Kidney (tissue), 14 donors: ENCODE data around the gene CD33. TPM values are rescaled to one million over a fixed set of nuclear protein-coding genes. Genes with fewer than 3 reads are reported as not detected.

Source experiments
- DNase-seq, 5 donors: peaks; one replicate each; pipeline ENCODE4 v3.0.0-alpha.2; 2013 to 2020
- FAIRE-seq: peaks from 2 replicates; lab custom pipeline; 2012; peaks lifted over from hg19 to GRCh38; lab: Jason Lieb, UNC
- H3K27ac ChIP-seq, 2 donors: one replicate each; pipeline ENCODE4 v1.7.0; 2013; ENCODE audit warnings: low read depth in 2 of 2, low read length in 2 of 2, inconsistent platforms in 1 of 2
- H3K27me3 ChIP-seq: one replicate; pipeline ENCODE4 v1.7.1; 2013; ENCODE audit warnings: low read length, inconsistent platforms; ENCODE audit not compliant: control insufficient read depth, insufficient read depth
- H3K36me3 ChIP-seq, 3 donors: one replicate each; pipeline versions ENCODE4 v1.7.0 to v1.7.1; 2013; ENCODE audit warnings: low read length in 3 of 3, control low read depth in 1 of 3, inconsistent platforms in 1 of 3; ENCODE audit not compliant: insufficient read depth in 3 of 3, control insufficient read depth in 2 of 3
- H3K4me1 ChIP-seq, 3 donors: one replicate each; pipeline versions ENCODE4 v1.7.0 to v1.7.1; 2013; ENCODE audit warnings: low read length in 3 of 3, inconsistent platforms in 1 of 3, low read depth in 1 of 3; ENCODE audit not compliant: control insufficient read depth in 2 of 3, insufficient read depth in 2 of 3
- H3K4me3 ChIP-seq, 3 donors: one replicate each; pipeline versions ENCODE4 v1.7.0 to v1.8.1; 2013; ENCODE audit warnings: low read length in 3 of 3, control low read depth in 1 of 3, inconsistent platforms in 1 of 3
- H3K9ac ChIP-seq, 3 donors: one replicate each; pipeline versions ENCODE4 v1.7.0 to v1.7.1; 2013; ENCODE audit warnings: low read length in 3 of 3, control low read depth in 1 of 3, inconsistent platforms in 1 of 3
- H3K9me3 ChIP-seq, 3 donors: one replicate each; pipeline versions ENCODE4 v1.7.0 to v1.7.1; 2013; ENCODE audit warnings: low read length in 3 of 3, control low read depth in 1 of 3, inconsistent platforms in 1 of 3; ENCODE audit not compliant: control insufficient read depth in 2 of 3, insufficient read depth in 1 of 3
- CTCF ChIP-seq: IDR thresholded peaks from 3 replicates; pipeline ENCODE4 v1.5.1; 2012; ENCODE audit warnings: mild to moderate bottlenecking, moderate library complexity, borderline replicate concordance; ENCODE audit not compliant: insufficient read depth; ENCODE audit errors: extremely low read depth
- intact Hi-C: fragments of 100-400 bp; cut with DNase I; formaldehyde crosslinking; loops from one replicate; pipeline ENCODE4 v1.11.1; 2022
- polyA plus RNA-seq: library from polyadenylated mRNA; stranded (reverse); fragments of 350-450 nt; fragmentation: Illumina TruSeq; extraction: RNeasy Lipid Tissue Mini Kit (QIAGEN cat#74804); gene quantifications from one replicate; pipeline ENCODE4 v1.2.3, GENCODE V29; 2014; ENCODE audit warnings: low read depth, low replicate concordance; ENCODE audit not compliant: insufficient read depth
- total RNA-seq: library from RNA; stranded (reverse); fragmentation: NEBNext Ultra II Directional; extraction: Animal tissue kit (Norgen Biotek cat#: 25700); gene quantifications from one replicate; pipeline ENCODE4 v1.2.1, GENCODE V29; 2021
- donor health status: control.
- donor health status: control.
- donor health status: control.
- donor health status: control.
- donor health status: control.
- donor health status: DM: yes; HTN: yes; CAD: no.
- donor health status: Normal renal cell carcinoma (clear cell type).

CD33 gene
- total and polyA plus RNA-seq, 2 donors from 2014 or later, result 2.6 to 14.0 TPM

- H3K36me3 ChIP-seq, result no peaks in the 10 kb centered on the region
- no peak for TF ChIP-seq CTCF
- DNase-seq (no peak), FAIRE-seq (no peak)
- intact Hi-C loops, result no loop called here
- H3K9ac ChIP-seq, result no peak overlapping the region
- H3K4me3 ChIP-seq, result no peak overlapping the region
- H3K9me3 ChIP-seq, result no peaks in the 10 kb centered on the region
- H3K4me1 ChIP-seq, result no peaks in the 10 kb centered on the region
- H3K27ac ChIP-seq, result no peak overlapping the region
- no peaks in the 10 kb centered on the region for H3K27me3 ChIP-seq
Measured at GRCh38 chr19:51257471-51257870, 32.6 kb downstream of the CD33 start.

DNA sequence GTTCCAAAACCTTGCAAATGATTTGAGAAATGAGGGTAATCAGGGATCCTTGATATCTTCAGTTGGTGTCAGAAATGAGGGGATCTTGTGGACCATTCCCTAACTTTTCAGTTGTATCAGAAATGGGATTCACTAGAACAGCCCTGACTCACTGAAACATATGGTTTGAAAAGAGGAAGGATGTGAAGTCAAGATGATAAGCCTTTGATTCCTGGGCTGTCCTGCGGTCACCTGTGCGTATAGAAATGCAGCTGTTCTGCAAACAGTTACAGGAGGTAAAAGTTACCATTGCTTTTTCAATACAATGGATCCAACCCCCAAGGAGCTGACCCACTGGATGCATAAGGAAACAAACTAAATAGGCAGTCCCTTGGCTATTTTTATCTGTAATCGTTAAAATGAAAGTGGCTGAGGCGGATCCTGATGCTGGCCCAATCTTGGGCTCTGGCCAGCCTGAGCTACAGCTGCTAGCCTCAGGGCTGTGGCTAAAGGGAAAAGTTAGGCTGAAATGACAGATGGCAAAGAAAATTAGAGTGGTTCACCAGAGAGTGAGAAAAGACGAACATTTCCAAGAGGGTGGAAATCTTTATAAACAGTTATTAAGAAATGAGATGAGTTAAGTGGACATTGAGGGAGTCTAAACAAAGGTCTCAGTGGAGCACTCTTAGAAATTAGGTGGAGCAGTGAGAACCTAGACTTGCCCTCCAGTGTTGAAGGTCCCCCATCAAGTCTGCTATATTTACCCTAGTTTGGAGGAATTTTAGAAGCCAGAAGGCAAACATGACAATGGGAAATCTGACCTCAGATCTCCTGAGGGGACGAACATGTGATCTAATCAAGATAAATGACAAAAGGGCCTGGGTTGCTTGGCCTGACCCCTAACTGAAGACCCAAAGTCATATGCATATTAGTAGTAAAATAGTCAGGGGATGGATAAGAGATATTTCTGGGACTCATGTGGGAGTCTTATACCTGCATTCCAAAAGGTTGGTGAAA lies 33.6 kb downstream of the CD33 start:
- no peaks in the 10 kb centered on the region for H3K36me3 ChIP-seq
- H3K9me3 ChIP-seq, result no peaks in the 10 kb centered on the region
- DNase-seq (no peak), FAIRE-seq (no peak)
- no peak overlapping the region for H3K4me3 ChIP-seq
- H3K4me1 ChIP-seq, result no peaks in the 10 kb centered on the region
- no peaks in the 10 kb centered on the region for H3K27me3 ChIP-seq
- TF ChIP-seq CTCF, result no peak
- no peak overlapping the region for H3K27ac ChIP-seq
- no peak overlapping the region for H3K9ac ChIP-seq
- intact Hi-C loops, result no loop called here

- H3K27me3 ChIP-seq, result no peaks in the 10 kb centered on the region
- peak in 4 of 5 donors; percentile 41 to 73 (median 58) for DNase-seq
- no peak overlapping the region for H3K9ac ChIP-seq
- no peak overlapping the region for H3K4me3 ChIP-seq
- no peaks in the 10 kb centered on the region for H3K36me3 ChIP-seq
- no peak for FAIRE-seq
- no peak overlapping the region for H3K27ac ChIP-seq
- intact Hi-C loops, result no loop called here
- no peaks in the 10 kb centered on the region for H3K9me3 ChIP-seq
- H3K4me1 ChIP-seq, result no peaks in the 10 kb centered on the region
- peak; percentile 45 for TF ChIP-seq CTCF
Measured at GRCh38 chr19:51259348-51260245, 34.7 kb downstream of the CD33 start.
